Mesendoderm (in vitro differentiated cells): ENCODE results near the gene MSX1.

Experiments
- DNase-seq: peaks from one replicate; pipeline ENCODE4 v3.0.0; 2013
- H2AK5ac ChIP-seq: 2 replicates; pipeline ENCODE4 v1.6.1; 2013; ENCODE audit warnings: low read length, inconsistent platforms
- H2BK120ac ChIP-seq: 2 replicates; pipeline ENCODE4 v1.6.1; 2013; ENCODE audit warnings: low read depth, mild to moderate bottlenecking, low read length, moderate library complexity, mixed read lengths
- H2BK15ac ChIP-seq: replicated peaks from 2 replicates; pipeline ENCODE4 v1.6.1; 2013; ENCODE audit warnings: low read depth, mild to moderate bottlenecking, moderate library complexity
- H2BK5ac ChIP-seq: 2 replicates; pipeline ENCODE4 v1.6.1; 2013; ENCODE audit warnings: low read length, inconsistent platforms
- H3K18ac ChIP-seq: 2 replicates; pipeline ENCODE4 v1.6.1; 2013; ENCODE audit warnings: mild to moderate bottlenecking, low read length, mixed read lengths
- H3K23ac ChIP-seq: one replicate; pipeline ENCODE4 v1.6.1; 2013; ENCODE audit warnings: low read length
- H3K27ac ChIP-seq: 2 replicates; pipeline ENCODE4 v1.5.1; 2013; ENCODE audit warnings: low read depth, mild to moderate bottlenecking, inconsistent platforms, low read length, moderate library complexity
- H3K27me3 ChIP-seq: 2 replicates; pipeline ENCODE4 v1.6.1; 2013; ENCODE audit warnings: low read length, control low read depth, mild to moderate bottlenecking, inconsistent platforms; ENCODE audit not compliant: insufficient read depth, poor library complexity
- H3K36me3 ChIP-seq: 2 replicates; pipeline ENCODE4 v1.6.1; 2013; ENCODE audit warnings: low read length, inconsistent platforms; ENCODE audit not compliant: control insufficient read depth, insufficient read depth
- H3K4ac ChIP-seq: one replicate; pipeline ENCODE4 v1.6.1; 2013; ENCODE audit warnings: low read depth, mild to moderate bottlenecking, low read length, moderate library complexity
- H3K4me1 ChIP-seq: 2 replicates; pipeline ENCODE4 v1.6.1; 2013; ENCODE audit warnings: low read depth, low read length, inconsistent platforms; ENCODE audit not compliant: control insufficient read depth
- H3K4me2 ChIP-seq: 2 replicates; pipeline ENCODE4 v1.6.1; 2013; ENCODE audit warnings: low read length
- H3K4me3 ChIP-seq: 2 replicates; pipeline ENCODE4 v1.5.1; 2013; ENCODE audit warnings: mild to moderate bottlenecking, low read length
- H3K56ac ChIP-seq: one replicate; pipeline ENCODE4 v1.6.1; 2013; ENCODE audit warnings: low read length
- H3K79me1 ChIP-seq: 2 replicates; pipeline ENCODE4 v1.6.1; 2013; ENCODE audit warnings: low read length, inconsistent platforms
- H3K79me2 ChIP-seq: 2 replicates; pipeline ENCODE4 v1.6.1; 2013; ENCODE audit warnings: mild to moderate bottlenecking, low read length; ENCODE audit not compliant: control insufficient read depth, insufficient read depth
- H3K9ac ChIP-seq: 2 replicates; pipeline ENCODE4 v1.6.1; 2013; ENCODE audit warnings: low read length, inconsistent platforms
- H4K5ac ChIP-seq: one replicate; pipeline ENCODE4 v1.6.1; 2013; ENCODE audit warnings: low read length
- H4K8ac ChIP-seq: one replicate; pipeline ENCODE4 v1.6.1; 2013; ENCODE audit warnings: low read depth, mild to moderate bottlenecking, control low read depth, low read length, moderate library complexity
- WGBS: extraction: QIAGEN DNeasy Blood & Tissue Kit; methylation state at CpG from one replicate; pipeline ENCODE4 v1.1.7; 2013; ENCODE audit warnings: low lambda C conversion rate, missing lambda C conversion rate; ENCODE audit not compliant: insufficient coverage; ENCODE audit errors: extremely low coverage; 5-methylcytosine and 5-hydroxymethylcytosine counted together

The MSX1 gene

DNA sequence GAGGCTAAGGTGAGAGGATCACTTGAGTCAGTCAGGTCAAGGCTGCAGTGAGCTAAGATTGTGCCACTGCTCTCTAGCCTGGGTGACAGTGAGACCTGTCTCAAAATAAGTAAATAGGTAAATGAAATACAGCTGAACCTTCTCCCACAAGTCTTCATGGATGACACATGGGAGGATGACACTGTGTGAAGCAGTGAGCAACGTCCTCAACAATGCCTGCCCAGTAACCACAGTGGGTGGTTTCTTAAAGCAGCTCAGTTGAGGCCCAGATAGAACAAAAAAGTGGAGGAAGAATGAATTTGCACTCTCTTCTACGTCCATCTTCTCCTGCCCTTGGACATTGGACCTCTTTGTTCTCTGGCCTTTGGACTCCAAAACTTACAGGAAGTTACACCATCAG, 52.7 kb downstream of the MSX1 start:
- Histone ChIP-seq H3K36me3 (no peaks in the 10 kb centered on the region), H3K4me1 (no peaks in the 10 kb centered on the region), H3K79me2 (no peaks in the 10 kb centered on the region), H3K4me2 (no peak overlapping the region), H3K23ac (no peak overlapping the region), H4K8ac (no peak overlapping the region), H4K5ac (no peak overlapping the region), H2BK120ac (no peak overlapping the region), H3K9ac (no peak overlapping the region), H3K18ac (no peak overlapping the region), H3K4me3 (no peak overlapping the region), H2AK5ac (no peak overlapping the region), H3K79me1 (no peaks in the 10 kb centered on the region), H2BK5ac (no peak overlapping the region), H3K4ac (no peak overlapping the region), H3K27ac (no peak overlapping the region), H3K27me3 (no peaks in the 10 kb centered on the region), H3K56ac (no peak overlapping the region), H2BK15ac (no peak overlapping the region)
- no CpG with 5 or more reads among the region's 2 CpGs for WGBS
- no peak for DNase-seq

DNA sequence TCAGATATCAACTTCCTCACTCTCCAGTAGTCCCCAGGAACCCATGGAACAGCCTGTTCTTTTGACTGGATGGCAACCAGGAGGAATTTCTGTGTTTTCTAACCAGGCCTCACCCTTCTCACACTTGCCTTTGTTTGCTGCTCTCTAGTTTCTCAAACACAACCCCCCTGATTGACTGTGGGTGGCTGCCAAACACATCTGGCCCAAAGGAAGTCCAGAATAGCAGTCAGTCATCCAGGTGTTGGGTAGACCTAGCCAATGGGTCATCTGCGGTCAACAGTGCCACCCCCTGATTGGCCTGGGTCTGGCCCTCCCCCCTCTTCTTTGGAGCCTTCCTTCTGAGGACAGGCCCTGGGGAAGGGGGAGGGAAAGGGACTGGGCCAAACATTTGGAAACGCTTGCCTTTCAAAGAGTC, 53.7 kb downstream of the MSX1 start:
- H3K4me3 ChIP-seq: no peak overlapping the region
- H3K4me1 ChIP-seq: no peaks in the 10 kb centered on the region
- no peak overlapping the region for H3K9ac ChIP-seq
- H2AK5ac ChIP-seq: no peak overlapping the region
- H2BK120ac ChIP-seq: no peak overlapping the region
- no peak overlapping the region for H2BK5ac ChIP-seq
- WGBS: no CpG with 5 or more reads among the region's 2 CpGs
- no peaks in the 10 kb centered on the region for H3K79me2 ChIP-seq
- H3K4ac ChIP-seq: no peak overlapping the region
- H3K18ac ChIP-seq: no peak overlapping the region
- H3K56ac ChIP-seq: no peak overlapping the region
- no peak for DNase-seq
- H3K27ac ChIP-seq: no peak overlapping the region
- H3K23ac ChIP-seq: no peak overlapping the region
- H3K27me3 ChIP-seq: no peaks in the 10 kb centered on the region
- no peak overlapping the region for H3K4me2 ChIP-seq
- H3K79me1 ChIP-seq: no peaks in the 10 kb centered on the region
- H3K36me3 ChIP-seq: no peaks in the 10 kb centered on the region
- H2BK15ac ChIP-seq: no peak overlapping the region
- no peak overlapping the region for H4K8ac ChIP-seq
- H4K5ac ChIP-seq: no peak overlapping the region
